Measurements from ENCODE around the gene CRADD. TPM values are rescaled to one million over a fixed set of nuclear protein-coding genes. Genes with fewer than 3 reads are reported as not detected.

Gene CRADD
- total RNA-seq, 2 experiments from 2014 or later: 5.8 to 9.2 TPM

DNA sequence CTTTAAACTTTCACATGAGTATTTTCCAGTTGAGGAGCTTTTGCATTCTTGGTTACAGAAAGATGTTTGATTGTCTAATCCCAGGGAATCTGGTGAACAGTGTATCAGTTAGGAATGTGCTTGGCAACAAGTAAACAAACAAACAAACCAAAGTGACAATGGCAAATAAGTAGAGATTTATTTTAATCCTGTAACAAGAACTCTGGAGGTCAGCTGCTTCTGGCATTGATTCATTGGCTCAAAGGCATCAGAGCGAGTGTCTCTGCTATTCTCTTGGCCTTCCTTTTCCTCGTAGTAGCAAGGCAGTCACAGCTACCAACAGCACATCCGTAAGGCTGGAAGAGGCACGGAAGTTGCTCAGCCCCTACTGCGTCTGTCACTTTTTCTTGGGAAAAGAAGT is 37.2 kb downstream of the CRADD start:
- ATAC-seq (ENCODE audit: poor library complexity): no peak
- H3K36me3 ChIP-seq (ENCODE audit: insufficient read depth, low read length): no peaks in the 10 kb centered on the region
- no peak for DNase-seq
- H3K36me3 Mint-ChIP-seq (ENCODE audit: low read depth): peaks cover 61% of the 10 kb centered on the region
- intact Hi-C loops (cut with DNase I, micrococcal nuclease): no loop called here
- H3K4me1 ChIP-seq (ENCODE audit: insufficient read depth, low read length): no peaks in the 10 kb centered on the region
- H3K27me3 Mint-ChIP-seq: no peaks in the 10 kb centered on the region
- H3K9me3 ChIP-seq (ENCODE audit: control insufficient read depth in 1 of 2, insufficient read depth in 1 of 2, low read length in 2 of 2): peaks cover 7 to 8% of the 10 kb centered on the region in 2 experiments
- TF ChIP-seq, protein P1, sequence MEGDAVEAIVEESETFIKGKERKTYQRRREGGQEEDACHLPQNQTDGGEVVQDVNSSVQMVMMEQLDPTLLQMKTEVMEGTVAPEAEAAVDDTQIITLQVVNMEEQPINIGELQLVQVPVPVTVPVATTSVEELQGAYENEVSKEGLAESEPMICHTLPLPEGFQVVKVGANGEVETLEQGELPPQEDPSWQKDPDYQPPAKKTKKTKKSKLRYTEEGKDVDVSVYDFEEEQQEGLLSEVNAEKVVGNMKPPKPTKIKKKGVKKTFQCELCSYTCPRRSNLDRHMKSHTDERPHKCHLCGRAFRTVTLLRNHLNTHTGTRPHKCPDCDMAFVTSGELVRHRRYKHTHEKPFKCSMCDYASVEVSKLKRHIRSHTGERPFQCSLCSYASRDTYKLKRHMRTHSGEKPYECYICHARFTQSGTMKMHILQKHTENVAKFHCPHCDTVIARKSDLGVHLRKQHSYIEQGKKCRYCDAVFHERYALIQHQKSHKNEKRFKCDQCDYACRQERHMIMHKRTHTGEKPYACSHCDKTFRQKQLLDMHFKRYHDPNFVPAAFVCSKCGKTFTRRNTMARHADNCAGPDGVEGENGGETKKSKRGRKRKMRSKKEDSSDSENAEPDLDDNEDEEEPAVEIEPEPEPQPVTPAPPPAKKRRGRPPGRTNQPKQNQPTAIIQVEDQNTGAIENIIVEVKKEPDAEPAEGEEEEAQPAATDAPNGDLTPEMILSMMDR (IDR thresholded peaks at IDR 0.05): no peak
- H3K27ac ChIP-seq (ENCODE audit: low read depth in 1 of 2, low read length in 2 of 2): no peak overlapping the region
- no peak overlapping the region for H3K4me3 Mint-ChIP-seq
- no peak overlapping the region for H3K27ac Mint-ChIP-seq
- peaks cover 7% of the 10 kb centered on the region for H3K9me3 Mint-ChIP-seq
- H3K27me3 ChIP-seq (ENCODE audit: control insufficient read depth in 1 of 2, insufficient read depth in 2 of 2, low read length in 2 of 2): no peaks in the 10 kb centered on the region
- H3K4me3 ChIP-seq (ENCODE audit: low read length): no peak overlapping the region
- ChIA-PET CTCF (no interaction called here), POLR2A (no interaction called here)
- peaks cover 5% of the 10 kb centered on the region for H3K4me1 Mint-ChIP-seq (ENCODE audit: low read depth)

DNA sequence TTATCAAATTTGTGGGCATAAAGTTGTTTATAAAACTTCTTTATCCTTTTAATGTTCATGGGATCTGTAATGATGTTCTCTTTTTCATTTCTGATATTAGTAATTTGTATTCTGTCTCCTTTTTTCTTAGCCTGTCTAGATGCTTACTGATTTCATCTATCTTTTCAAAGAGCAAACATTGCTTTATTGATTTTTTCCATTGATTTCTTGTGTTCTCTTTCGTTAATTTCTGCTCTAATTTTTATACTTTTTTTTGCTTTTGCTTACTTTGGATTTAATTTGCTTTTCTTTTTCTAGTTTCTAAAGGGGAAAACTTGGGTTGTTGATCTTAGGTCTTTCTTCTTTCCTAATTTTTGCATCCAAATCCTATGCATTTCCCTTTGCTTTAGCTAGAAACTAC is 42.5 kb downstream of the CRADD start:
- Mint-ChIP-seq H3K4me1 (ENCODE audit: low read depth) (no peaks in the 10 kb centered on the region), H3K27ac (no peak overlapping the region), H3K27me3 (no peaks in the 10 kb centered on the region), H3K36me3 (ENCODE audit: low read depth) (peaks cover 60% of the 10 kb centered on the region), H3K4me3 (no peak overlapping the region), H3K9me3 (peaks cover 15% of the 10 kb centered on the region)
- DNase-seq (no peak), ATAC-seq (ENCODE audit: poor library complexity) (no peak)
- ChIA-PET CTCF (no interaction called here), POLR2A (no interaction called here)
- Histone ChIP-seq H3K36me3 (ENCODE audit: insufficient read depth, low read length) (no peaks in the 10 kb centered on the region), H3K4me3 (ENCODE audit: low read length) (no peak overlapping the region), H3K9me3 (ENCODE audit: control insufficient read depth in 1 of 2, insufficient read depth in 1 of 2, low read length in 2 of 2) (peaks cover under 1 to 7% of the 10 kb centered on the region in 2 experiments), H3K27ac (ENCODE audit: low read depth in 1 of 2, low read length in 2 of 2) (no peak overlapping the region), H3K27me3 (ENCODE audit: control insufficient read depth in 1 of 2, insufficient read depth in 2 of 2, low read length in 2 of 2) (no peaks in the 10 kb centered on the region), H3K4me1 (ENCODE audit: insufficient read depth, low read length) (no peaks in the 10 kb centered on the region)
- intact Hi-C loops (cut with DNase I, micrococcal nuclease): no loop called here
- TF ChIP-seq, protein P1 (IDR thresholded peaks at IDR 0.05): peak; percentile 14

DNA sequence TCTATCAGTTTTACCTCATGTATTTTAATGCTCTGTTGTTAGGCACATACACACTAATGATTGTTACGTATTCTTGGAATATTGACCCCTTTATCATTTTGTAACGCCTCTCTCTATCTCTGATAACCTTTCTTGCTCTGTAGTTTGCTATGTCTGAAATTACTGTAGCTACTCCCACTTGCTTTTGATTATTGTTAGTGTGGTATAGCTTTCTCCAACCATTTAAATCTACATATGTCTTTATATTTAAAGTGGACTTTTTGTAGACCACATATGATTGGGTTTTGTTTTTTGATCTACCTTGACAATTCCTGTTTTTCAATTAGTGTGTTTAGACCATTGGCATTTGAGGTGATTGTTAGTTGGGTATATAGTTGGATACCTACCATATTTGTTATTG is 43.4 kb downstream of the CRADD start:
- Mint-ChIP-seq H3K36me3 (ENCODE audit: low read depth) (peaks cover 57% of the 10 kb centered on the region), H3K27me3 (no peaks in the 10 kb centered on the region), H3K27ac (no peak overlapping the region), H3K9me3 (peaks cover 15% of the 10 kb centered on the region), H3K4me3 (no peak overlapping the region), H3K4me1 (ENCODE audit: low read depth) (no peaks in the 10 kb centered on the region)
- no peak for ATAC-seq (ENCODE audit: poor library complexity)
- intact Hi-C loops (cut with DNase I, micrococcal nuclease): no loop called here
- no peak for DNase-seq
- no peak overlapping the region for H3K27ac ChIP-seq (ENCODE audit: low read depth in 1 of 2, low read length in 2 of 2)
- no peak overlapping the region for H3K4me3 ChIP-seq (ENCODE audit: low read length)
- POLR2A ChIA-PET: no interaction called here
- no peaks in the 10 kb centered on the region for H3K27me3 ChIP-seq (ENCODE audit: control insufficient read depth in 1 of 2, insufficient read depth in 2 of 2, low read length in 2 of 2)
- H3K4me1 ChIP-seq (ENCODE audit: insufficient read depth, low read length): no peaks in the 10 kb centered on the region
- H3K9me3 ChIP-seq (ENCODE audit: control insufficient read depth in 1 of 2, insufficient read depth in 1 of 2, low read length in 2 of 2): peaks cover 4 to 7% of the 10 kb centered on the region in 2 experiments
- H3K36me3 ChIP-seq (ENCODE audit: insufficient read depth, low read length): no peaks in the 10 kb centered on the region
- TF ChIP-seq, protein P1 (IDR thresholded peaks at IDR 0.05): no peak
- CTCF ChIA-PET: no interaction called here

Data from CD4-positive, alpha-beta T cell (primary cell).